Loucy (cell line): ENCODE measurements around the gene LYPD5.

Experiments used
- CTCF ChIP-seq: fragments of 200-600 bp; sonication (generic); conservative IDR thresholded peaks from 2 replicates; pipeline ENCODE4 v1.5.1; 2014; ENCODE audit warnings: mild to moderate bottlenecking, antibody characterized with exemption, low read length
- EZH2phosphoT487 ChIP-seq: fragments of 200-600 bp; IDR thresholded peaks from 2 replicates; pipeline ENCODE4 v1.6.1; 2018; ENCODE audit warnings: antibody characterized with exemption, mild to moderate bottlenecking, moderate library complexity, borderline replicate concordance

GRCh38 chr19:43806848-43807247 lies 4.6 kb upstream of the LYPD5 start:
- TF ChIP-seq CTCF (no peak), EZH2phosphoT487 (no peak)
